Measurements from ENCODE around the gene ZFPM1.

- TF ChIP-seq CTCF (conservative IDR thresholded peaks at IDR 0.05) (no peak), ZFX (IDR thresholded peaks at IDR 0.05) (no peak)
These were observed 99.1 kb downstream of the ZFPM1 start for GRCh38 chr16:88552166-88552565.
